Measurements from ENCODE around the gene PLTP. TPM values are rescaled to one million over a fixed set of nuclear protein-coding genes. Genes with fewer than 3 reads are reported as not detected.
A peak's percentile ranks its signal among the peaks of the same experiment; 100 is the strongest.

Gene PLTP
- total and polyA plus RNA-seq, 2 of the 13 experiments (the other 11 are each of a cell fraction or from before 2014, with no cell fraction given) = 16.9 to 28.6 TPM

- CTCF ChIA-PET (ENCODE audit: low intra/inter-chr PET ratio, low total read pairs) = no interaction called here
- intact Hi-C loops (cut with micrococcal nuclease; ENCODE audit: unreplicated experiment) = no loop called here
- no peak for DNase-seq (ENCODE audit: low spot score)
- TF ChIP-seq MAFK (conservative IDR thresholded peaks at IDR 0.05 in 1 of 2, IDR thresholded peaks at IDR 0.05 in 1 of 2; ENCODE audit: low read length in 2 of 2) (no peak), NCOA1 (CRISPR knock-in tag; IDR thresholded peaks at IDR 0.05) (no peak), MXD3 (CRISPR knock-in tag; IDR thresholded peaks at IDR 0.05) (0 out of 2 replicates have a peak, but pooled peaks have one; percentile 22), FOXO1 (CRISPR knock-in tag; IDR thresholded peaks at IDR 0.05) (0 out of 2 replicates have a peak, but pooled peaks have one; percentile 9), POLR2G (IDR thresholded peaks at IDR 0.05; ENCODE audit: low read depth, low read length) (0 out of 2 replicates have a peak, but pooled peaks have one; percentile 6), NRL (CRISPR knock-in tag; IDR thresholded peaks at IDR 0.05; ENCODE audit: borderline replicate concordance) (0 out of 2 replicates have a peak, but pooled peaks have one; percentile 66), TRAFD1 (CRISPR knock-in tag; IDR thresholded peaks at IDR 0.05; ENCODE audit: borderline replicate concordance) (0 out of 2 replicates have a peak, but pooled peaks have one; percentile 18), NFYB (CRISPR knock-in tag; IDR thresholded peaks at IDR 0.05) (no peak), ZNF687 (CRISPR knock-in tag; IDR thresholded peaks at IDR 0.05) (0 out of 2 replicates have a peak, but pooled peaks have one; percentile 7), ZNF709 (CRISPR knock-in tag; IDR thresholded peaks at IDR 0.05) (no peak), ZNF737 (CRISPR knock-in tag; IDR thresholded peaks at IDR 0.05; ENCODE audit: borderline replicate concordance) (no peak), ZNF362 (CRISPR knock-in tag; IDR thresholded peaks at IDR 0.05; ENCODE audit: borderline replicate concordance) (no peak), AGO1 (IDR thresholded peaks at IDR 0.05; ENCODE audit: low read depth, low read length, poor library complexity, severe bottlenecking) (peak; percentile 80), SRF (IDR thresholded peaks at IDR 0.05; ENCODE audit: low read depth, low read length) (no peak)
These were observed 38.3 kb upstream of the PLTP start for GRCh38 chr20:45950330-45950646.

More at GRCh38 chr20:45950330-45950646, 38.3 kb upstream of the PLTP start:
- POLR2A ChIA-PET = interaction anchor here (1.6 to 7.5 kb wide), 3 partner anchors 8 to 59 kb away, joined by 4 to 201 read pairs (median 60); partner anchors contain the start of genes CTSA, NEURL2 and PCIF1
- Histone ChIP-seq H3K36me3 (replicated peaks in 1 of 2; ENCODE audit: control insufficient read depth in 1 of 2, insufficient read depth in 2 of 2, low read length in 2 of 2) (peaks cover 39 to 72% of the 10 kb centered on the region in 2 experiments), H4K20me1 (ENCODE audit: insufficient read depth, low read length) (no peaks in the 10 kb centered on the region), H3K4me3 (replicated peaks in 1 of 3; ENCODE audit: insufficient read depth in 1 of 3, low read depth in 2 of 3, low read length in 3 of 3) (no peak overlapping the region), H3K27ac (ENCODE audit: extremely low read length, insufficient read depth, low read length) (no peak overlapping the region), H3K4me1 (ENCODE audit: insufficient read depth, low read length) (peaks cover 29% of the 10 kb centered on the region), H3K4me2 (ENCODE audit: low read depth, low read length) (no peak overlapping the region), H3K9me3 (ENCODE audit: low read length) (no peaks in the 10 kb centered on the region), H3K27me3 (ENCODE audit: control insufficient read depth in 1 of 2, insufficient read depth in 2 of 2, low read length in 2 of 2) (no peaks in the 10 kb centered on the region), H2AFZ (ENCODE audit: low read length) (no peak overlapping the region), H3K9ac (ENCODE audit: insufficient read depth, low read depth, low read length) (no peak overlapping the region), H3K79me2 (ENCODE audit: insufficient read depth, low read length) (no peaks in the 10 kb centered on the region)
- ATAC-seq = no peak
- TSS peak; percentile 21 for BruUV-seq (replicated peaks)
- FAIRE-seq = no peak
- 99% methylated on average over 9 of the region's 9 CpGs for whole genome bisulfite sequencing (ENCODE audit: low lambda C conversion rate)
- in situ Hi-C loops (cut with HindIII; ENCODE audit: extremely low pct_ligation_motif_present, low pct_unique_long_range_greater_than_20kb) = no loop called here

Measured in HepG2 (cell line).